Fibroblast of skin of left quadriceps (primary cell): ENCODE data around the gene SHROOM2.
A peak's percentile ranks its signal among the peaks of the same experiment; 100 is the strongest.
"Not testable (repeated sequence)": the region's sequence is repeated elsewhere in the genome, so short reads cannot be mapped to it uniquely, and the experiment has no call there.

Source experiments
- DNase-seq, 2 experiments: peaks; one replicate each; pipeline ENCODE4 v3.0.0-alpha.2; 2013; ENCODE audit warnings: low read depth in 2 of 2

The SHROOM2 gene, protein sequence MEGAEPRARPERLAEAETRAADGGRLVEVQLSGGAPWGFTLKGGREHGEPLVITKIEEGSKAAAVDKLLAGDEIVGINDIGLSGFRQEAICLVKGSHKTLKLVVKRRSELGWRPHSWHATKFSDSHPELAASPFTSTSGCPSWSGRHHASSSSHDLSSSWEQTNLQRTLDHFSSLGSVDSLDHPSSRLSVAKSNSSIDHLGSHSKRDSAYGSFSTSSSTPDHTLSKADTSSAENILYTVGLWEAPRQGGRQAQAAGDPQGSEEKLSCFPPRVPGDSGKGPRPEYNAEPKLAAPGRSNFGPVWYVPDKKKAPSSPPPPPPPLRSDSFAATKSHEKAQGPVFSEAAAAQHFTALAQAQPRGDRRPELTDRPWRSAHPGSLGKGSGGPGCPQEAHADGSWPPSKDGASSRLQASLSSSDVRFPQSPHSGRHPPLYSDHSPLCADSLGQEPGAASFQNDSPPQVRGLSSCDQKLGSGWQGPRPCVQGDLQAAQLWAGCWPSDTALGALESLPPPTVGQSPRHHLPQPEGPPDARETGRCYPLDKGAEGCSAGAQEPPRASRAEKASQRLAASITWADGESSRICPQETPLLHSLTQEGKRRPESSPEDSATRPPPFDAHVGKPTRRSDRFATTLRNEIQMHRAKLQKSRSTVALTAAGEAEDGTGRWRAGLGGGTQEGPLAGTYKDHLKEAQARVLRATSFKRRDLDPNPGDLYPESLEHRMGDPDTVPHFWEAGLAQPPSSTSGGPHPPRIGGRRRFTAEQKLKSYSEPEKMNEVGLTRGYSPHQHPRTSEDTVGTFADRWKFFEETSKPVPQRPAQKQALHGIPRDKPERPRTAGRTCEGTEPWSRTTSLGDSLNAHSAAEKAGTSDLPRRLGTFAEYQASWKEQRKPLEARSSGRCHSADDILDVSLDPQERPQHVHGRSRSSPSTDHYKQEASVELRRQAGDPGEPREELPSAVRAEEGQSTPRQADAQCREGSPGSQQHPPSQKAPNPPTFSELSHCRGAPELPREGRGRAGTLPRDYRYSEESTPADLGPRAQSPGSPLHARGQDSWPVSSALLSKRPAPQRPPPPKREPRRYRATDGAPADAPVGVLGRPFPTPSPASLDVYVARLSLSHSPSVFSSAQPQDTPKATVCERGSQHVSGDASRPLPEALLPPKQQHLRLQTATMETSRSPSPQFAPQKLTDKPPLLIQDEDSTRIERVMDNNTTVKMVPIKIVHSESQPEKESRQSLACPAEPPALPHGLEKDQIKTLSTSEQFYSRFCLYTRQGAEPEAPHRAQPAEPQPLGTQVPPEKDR (N-terminal part only)

DNA sequence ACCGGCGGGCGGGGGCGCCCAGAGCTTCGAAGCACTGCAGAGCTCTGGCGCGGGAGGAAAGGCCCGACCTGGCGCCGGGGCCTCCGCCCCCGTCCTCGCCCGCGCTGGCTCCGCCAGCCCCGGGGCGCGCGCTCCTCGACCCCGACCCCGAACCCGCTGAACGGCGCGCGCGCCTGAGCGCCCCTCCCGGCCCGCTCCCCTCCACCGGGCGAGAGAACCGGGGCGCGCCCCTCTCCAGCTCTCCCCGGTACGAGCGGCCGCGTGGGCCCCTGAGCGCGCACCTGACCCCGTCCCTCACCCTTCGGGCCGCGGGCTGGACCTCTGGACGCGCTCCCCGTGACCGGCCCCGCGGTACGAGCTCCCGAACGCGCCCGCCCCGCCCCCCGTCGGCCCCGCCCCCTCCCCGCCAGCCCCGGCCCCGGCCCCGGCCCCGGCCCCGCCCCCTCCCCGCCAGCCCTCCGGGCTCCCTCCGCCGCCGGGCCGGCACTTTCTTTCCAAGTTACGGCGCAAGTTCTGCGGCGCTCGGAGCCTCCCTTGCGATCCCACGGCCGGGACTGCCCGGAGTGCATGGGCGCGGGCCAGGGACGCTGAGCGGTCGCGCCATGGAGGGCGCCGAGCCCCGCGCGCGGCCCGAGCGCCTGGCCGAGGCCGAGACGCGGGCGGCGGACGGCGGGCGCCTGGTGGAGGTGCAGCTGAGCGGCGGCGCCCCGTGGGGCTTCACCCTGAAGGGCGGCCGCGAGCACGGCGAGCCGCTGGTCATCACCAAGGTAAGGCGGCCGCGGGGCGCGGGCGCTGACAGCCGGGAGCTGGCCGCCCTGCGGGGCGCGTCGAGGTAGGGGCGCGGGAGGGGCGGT, at the start of gene SHROOM2:
Gene SHROOM2, plus strand, starts transcription at position 486 of the 854 bp plus-strand sequence. Its CDS starts 117 bp downstream, at position 603.
- DNase-seq = no peak

DNA sequence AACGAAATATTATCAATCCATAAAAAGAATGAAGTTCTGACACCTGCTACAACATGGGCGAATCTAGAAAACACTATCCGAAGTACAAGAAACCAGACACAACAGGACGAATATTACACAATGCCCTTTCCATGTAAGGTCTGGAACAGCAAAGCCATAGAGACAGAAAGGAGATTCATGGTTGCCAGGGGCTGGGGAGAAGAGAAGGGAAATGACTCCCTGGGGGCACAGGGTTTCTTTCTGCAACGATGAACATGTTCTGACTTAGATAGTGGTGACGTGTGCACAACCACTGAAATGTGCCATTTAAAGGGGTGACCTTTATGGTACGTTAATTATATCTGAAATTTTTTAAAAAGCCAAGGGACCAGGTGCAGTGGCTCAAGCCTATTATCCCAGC, 48.9 kb upstream of the SHROOM2 start:
- no peak for DNase-seq

DNA sequence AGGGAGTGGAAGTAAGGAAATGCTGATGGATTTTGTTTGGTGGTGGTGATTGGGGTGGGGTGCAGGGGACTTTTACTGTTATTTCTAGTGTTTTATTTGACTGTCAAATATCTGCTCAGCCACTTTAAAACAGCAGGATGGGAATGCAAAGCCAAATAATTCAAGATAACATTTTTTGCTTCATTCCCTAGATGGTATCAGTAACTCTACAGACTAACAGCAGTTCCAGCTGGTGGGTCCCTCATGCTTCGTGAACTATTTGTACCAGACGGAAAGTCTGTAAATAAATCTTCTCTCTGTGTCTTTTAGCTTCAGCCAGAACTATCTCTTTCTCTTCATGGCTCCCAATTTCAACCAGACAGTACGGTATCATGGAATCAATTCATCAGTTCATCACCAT, 48.1 kb upstream of the SHROOM2 start:
- no peak for DNase-seq

DNA sequence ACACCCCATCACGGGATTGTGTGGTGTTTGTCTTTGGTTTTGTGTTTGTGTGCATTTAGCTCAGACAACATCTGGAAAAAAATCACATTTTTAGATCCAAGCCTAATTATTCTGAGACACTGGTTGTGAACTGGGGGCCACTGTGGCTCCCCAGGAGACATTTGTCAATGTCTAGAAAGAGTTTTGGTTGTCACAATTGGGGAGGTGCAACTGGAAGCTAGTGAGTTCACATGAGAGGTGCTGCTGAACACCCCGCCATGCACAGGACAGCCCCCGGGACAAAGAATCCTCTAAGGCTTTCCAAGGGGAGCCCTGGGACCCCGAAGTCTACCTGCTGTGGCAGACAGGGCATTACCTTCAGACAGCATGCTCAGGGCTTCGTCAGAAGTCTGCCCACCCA, 47.1 kb upstream of the SHROOM2 start:
- DNase-seq = no peak

DNA sequence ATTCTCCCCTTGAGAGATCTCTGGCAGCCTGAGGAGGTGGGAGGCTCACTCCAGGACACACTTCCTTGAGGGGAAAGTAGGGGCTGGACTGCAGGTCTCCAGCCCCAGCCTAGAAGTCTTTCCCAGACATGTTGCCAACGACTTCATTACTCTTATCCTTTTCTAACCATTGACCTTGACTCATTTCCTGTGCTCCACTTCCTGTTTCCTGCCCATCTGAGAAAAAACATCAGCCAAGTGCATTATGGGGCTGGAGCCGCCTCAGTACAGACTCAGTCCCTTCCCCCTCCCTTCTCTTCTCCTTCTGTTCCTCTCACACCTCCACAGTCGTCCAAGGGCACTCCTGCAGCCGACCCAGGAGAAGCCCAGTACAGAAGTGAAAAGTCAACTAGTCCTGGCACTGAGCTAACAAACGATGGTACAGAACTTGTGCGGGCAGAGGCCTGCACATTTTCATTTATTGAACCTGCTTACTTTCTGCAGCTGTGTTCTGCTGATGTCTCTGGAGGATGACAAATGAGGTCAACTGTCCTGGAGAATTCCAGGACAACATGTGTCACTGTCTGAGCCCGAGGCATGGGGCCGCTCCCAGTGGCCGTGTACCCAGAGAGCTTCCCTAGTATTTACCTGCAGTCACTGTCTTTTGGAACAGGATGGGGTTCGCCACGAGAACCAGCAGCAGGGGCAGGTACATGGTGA, 40.7 kb upstream of the SHROOM2 start:
- DNase-seq = no peak

DNA sequence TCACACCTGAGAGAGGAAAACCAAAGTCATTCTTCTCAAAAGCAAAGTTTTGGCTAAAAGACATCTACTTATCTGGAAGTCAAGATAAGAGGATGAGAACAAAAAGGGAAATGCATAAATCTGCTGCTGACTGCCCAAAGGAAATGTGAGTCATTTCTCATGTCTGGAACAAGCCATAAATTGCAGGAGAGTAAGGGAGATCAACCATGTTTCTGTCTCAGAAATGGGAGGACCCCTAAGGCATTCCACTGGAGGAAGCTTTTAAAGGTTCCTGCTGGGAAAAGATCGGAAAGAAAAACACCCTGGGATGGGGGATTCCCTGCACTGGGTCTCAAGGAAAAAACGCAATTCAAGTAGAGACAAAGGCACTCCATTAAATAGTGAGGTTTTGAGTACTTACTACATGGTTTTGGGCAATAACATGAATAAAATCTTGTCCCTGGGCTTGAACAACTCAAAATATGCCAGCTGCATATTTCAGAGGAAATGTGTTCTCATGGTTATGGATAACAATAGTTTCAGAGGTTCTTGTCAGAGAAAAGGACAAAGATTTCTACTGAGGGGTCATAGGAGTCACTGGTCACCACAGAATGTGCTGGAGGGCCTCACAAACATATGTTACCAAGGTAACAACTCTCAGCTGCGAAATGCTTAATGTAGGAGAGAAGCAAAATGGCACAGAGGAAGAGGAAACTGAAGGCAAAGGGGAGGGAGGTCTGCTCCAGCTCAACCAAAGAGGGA, 39.9 kb upstream of the SHROOM2 start:
- DNase-seq = peak; percentile 18

DNA sequence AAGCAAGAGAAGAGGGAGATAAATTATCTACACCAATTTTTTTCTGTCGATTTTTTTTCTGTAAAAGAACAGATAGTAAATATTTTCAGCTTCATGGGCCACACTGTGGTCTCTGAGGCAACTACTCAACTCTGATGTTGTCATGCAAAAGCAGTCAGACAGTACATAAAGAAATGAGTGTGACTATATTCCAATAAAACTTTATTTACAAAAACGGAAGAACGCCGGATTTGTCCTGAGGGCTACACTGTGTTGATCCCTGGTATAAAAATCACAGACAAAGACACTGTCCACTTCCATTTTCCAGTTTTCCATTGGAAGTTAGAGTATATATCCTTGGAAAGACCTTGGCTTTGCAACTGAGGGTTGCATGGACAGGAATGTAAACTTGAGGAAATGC, 38.6 kb upstream of the SHROOM2 start:
- no peak for DNase-seq

DNA sequence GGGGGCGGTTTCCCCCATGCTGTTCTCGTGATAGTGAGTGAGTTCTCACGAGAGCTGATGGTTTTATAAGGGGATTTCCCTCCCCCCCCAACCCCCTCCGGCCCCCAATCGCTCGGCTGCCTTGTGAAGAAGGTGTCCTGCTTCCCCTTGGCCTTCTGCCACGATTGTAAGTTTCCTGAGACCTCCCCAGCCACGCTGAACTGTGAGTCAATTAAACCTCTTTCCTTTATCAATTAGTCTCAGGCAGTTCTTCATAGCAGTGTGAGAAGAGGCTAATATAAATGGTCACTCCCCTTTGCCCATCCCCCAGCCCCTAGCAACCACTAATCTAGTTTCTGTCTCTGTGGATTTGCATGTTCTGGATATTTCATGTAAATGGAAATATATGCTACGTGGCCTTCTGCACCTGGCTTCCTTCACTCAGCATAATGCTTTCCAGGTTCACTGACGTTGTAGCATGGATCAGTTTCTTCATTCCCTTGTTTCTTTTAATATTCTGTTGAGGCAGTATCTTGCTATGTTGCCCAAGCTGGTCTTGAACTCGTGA, 37.0 kb upstream of the SHROOM2 start:
- DNase-seq = no peak

DNA sequence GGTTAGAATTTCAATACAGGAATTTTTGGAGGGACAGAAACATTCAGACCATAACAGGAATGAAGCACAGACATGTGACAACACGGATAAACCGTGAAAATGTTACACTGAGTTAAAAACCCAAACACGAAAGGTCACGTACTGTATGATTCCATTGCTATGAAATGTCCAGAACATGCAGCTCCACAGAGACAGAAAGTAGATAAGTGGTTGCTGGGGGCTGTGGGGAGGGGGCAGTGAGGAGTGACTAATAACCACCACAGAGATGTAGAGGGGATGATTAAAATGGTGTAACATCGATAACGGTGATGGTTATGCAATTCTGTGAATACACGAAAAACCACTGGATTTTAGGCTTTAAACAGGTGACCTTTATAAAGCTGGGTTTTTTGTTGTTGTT, 28.9 kb upstream of the SHROOM2 start:
- DNase-seq = no peak

DNA sequence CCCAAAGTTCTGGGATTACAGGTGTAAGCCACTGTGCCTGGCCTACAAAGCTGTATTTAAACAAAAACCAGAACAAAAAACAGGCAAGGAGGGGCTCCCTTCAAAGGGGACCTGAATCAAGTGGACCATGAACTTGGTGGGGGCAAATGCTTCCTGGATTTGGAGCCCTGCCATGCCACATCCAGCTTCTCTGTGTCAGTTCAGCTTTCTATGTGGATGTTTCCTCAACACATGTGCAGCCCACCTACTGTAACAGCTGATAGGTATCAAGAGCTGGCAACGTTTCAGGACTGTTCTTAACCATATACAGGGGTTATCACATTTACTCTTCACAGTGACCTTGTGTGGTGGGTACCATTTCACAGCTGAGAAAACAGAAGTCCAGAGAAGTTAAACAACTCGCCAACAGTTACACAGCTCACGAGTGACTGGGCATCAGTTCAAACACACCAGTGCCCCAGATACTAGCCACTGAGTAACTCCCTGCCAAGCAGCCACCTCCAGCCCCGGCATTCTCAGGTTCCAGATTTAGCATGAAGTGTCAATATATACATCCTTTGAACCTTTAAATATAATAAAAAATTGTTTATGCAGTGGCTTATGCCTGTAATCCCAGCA, 28.1 kb upstream of the SHROOM2 start:
- DNase-seq = no peak

DNA sequence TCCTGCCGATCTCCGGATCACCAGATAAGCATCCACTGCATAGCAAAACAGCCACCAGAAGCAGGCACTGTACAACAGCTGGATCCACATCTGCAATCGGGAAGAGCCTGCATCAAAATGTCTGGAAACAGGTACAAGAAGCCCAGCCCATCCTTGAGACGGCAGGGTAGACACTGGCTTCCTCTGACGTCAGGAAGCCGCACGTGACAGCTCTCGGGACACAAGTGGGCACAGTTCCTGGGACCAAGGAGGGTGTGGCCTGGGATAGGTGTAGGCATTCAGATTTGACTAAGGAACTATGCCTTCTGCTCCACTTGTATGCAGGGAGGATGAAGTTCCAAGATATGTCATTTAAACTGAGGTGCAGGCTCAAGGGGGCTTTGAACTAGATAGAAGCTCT, 26.9 kb upstream of the SHROOM2 start:
- DNase-seq = no peak

DNA sequence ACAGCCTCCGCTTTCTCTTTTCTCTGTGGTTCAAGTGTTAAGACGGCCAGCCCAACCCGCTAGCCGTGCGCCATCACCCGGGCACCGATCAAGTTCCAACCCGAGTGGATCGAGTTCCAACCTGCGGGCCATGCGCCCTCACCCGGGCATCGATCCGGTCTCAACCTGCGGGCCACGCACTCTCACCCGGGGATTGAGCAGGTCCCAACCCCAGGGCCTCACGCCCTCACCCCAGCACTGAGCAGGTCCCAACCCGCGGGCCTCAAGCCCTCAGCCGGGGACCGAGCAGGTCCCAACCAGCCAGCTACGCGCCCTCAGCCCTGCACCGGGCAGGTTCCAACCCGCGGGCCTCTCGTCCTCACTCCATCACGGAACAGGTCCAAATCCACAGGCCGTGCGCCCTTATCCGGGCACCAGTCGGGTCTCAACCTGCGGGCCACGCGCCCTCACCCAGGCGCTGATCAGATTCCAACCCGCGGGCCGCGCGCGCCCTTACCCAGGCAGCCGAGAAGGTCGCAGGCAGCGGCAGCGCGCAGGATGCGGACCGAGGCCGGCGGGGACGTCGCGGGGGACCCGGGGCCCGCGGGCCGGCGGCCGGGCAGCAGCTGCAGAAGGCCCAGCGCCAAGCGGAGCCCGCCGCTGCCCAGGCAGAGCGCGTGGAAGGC, 21.0 kb upstream of the SHROOM2 start:
- DNase-seq = no peak

DNA sequence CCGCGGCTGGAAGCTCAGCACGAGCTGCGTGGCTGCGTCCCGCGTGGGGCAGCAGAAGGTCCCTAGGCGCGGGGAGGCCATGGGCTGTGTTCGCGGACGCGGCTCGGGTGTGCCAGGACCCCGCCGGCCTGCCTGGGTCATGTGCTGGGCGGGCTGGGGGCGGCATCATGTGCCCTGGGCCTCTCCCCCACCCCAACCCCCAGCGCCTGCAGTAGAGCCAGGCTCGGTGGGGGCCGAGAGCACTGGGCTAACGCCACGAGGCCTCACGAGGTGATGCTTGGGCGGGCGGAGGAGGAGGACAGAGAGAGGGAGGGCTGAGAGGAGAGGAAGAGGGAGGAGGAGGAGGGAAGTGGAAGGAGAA, 20.5 kb upstream of the SHROOM2 start, which contains the start of gene GPR143:
Gene GPR143, minus strand, starts transcription at position 111 of the 361 bp plus-strand sequence. Its CDS starts 30 bp downstream, at position 81.
- no peak for DNase-seq

DNA sequence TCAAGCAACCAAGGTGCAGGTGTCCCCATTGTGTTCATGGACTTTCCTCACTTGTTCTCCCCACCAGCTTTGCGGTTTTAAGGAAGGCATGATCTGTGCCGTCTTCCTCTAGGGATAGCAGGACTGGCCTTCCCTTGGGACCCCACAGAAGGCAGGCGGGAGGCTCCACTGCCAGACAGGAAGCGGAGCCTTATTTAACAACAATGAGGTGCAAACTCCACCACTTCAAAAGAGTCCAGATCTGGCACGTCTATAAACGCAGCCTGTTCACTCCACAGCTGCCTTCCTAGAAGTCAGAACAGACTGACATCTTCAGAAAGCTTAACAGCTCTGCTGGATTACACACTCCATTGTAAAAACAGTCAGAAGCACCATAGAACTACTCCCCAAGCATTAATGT, 18.9 kb upstream of the SHROOM2 start:
- no peak for DNase-seq

DNA sequence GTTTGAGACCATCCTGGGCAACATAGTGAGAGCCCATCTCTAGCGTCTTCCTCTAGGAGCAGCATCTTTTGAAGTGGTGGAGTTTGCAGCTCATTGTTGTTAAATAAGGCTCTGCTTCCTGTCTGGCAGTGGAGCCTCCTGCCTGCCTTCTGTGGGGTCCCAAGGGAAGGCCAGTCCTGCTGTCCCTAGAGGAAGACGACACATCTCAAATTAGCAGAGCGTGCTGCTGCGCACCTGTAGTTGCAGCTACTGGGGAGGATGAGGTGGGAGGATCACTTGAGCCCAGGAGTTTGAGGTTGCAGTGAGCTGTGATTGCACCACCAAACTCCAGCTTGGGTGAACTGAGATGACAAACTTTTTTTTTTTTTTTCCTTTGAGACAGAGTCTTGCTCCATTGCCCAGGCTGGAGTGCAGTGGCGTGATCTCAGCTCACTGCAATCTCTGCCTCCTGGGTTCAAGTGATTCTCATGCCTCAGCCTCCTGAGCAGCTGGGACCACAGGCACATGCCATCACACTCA, 17.8 kb upstream of the SHROOM2 start:
- DNase-seq = not testable (repeated sequence)

DNA sequence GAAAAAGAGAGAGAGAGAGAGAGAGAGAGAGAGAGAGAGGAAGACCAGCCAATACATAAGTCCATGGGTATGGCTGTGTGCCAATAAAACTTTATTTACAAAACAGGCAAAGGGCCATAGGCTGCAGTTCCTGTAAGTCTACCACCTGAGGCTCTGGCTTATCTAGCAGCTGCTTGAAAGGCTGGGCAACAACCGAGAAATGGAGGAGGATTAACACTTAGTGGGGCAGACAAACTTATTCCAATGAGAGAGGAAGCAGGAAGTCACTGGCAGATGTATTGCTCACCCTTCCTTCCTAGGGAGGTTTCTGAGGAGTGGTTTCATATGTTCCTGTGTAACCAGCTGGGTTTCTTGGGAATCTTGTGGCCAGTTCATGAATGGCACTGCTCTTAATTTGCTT, 15.9 kb upstream of the SHROOM2 start:
- no peak for DNase-seq

DNA sequence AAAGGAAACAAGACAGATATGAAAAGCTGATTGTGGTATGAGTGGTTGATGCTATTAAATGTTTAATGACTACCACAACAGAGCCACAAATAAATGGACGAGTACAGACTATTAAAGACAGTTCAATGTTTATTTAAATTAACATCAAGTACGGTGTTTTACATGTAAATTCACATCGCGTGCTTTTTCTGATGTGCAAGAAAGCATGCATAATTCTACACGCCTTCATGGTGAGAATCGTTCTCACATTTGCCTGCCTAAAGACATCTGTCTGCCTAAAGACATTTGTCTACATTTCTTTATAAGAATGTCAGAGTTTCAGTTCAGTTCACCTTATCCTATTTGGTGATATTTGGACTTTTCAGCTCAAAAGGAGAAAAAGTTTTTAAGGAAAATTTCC, 13.3 kb upstream of the SHROOM2 start:
- DNase-seq = no peak

DNA sequence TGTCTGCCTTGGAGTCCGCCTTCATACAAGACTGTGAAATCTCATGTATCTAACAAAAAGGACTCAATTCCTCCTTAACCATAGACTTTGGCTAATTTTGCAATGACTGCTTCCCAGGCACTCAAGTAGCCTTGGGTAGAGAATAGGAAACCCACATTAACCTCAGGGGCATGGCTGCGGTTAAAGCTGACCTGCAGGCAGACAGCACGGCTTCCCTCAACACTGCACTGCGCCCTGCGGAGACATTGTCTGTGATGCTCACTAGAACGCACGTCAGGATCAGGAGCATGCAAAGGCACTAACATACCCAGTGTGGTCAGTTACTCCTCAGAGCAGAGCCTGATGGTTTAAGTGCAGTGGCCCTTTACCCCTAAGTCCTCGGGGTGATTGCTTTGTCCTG, 10.3 kb upstream of the SHROOM2 start:
- no peak for DNase-seq
